HepG2 (cell line): ENCODE measurements around the gene DTYMK. TPM values are rescaled to one million over a fixed set of nuclear protein-coding genes. Genes with fewer than 3 reads are reported as not detected.

Source experiments
- BRD4 ChIP-seq: sonication (generic); formaldehyde crosslinking; IDR thresholded peaks from 2 replicates; pipeline ENCODE4 v1.4.0; 2020; ENCODE audit warnings: missing genetic modification reagents
- EP300 ChIP-seq, 3 experiments: sonication (generic) in 1 of 3; formaldehyde crosslinking in 1 of 3; IDR thresholded peaks; 2 replicates each; pipeline versions ENCODE4 v1.5.1 to v1.6.1; 2011 to 2020; ENCODE audit warnings: low read depth in 2 of 3, low read length in 2 of 3, borderline replicate concordance in 1 of 3, improper control_type of control experiment in 1 of 3, mild to moderate bottlenecking in 1 of 3, missing genetic modification reagents in 1 of 3, moderate library complexity in 1 of 3
- FOXK1 ChIP-seq: sonication (generic); formaldehyde crosslinking; IDR thresholded peaks from 2 replicates; pipeline ENCODE4 v1.4.0; 2020; ENCODE audit warnings: low read depth, missing genetic modification reagents, borderline replicate concordance
- FOXO1 ChIP-seq: sonication (generic); formaldehyde crosslinking; IDR thresholded peaks from 2 replicates; pipeline ENCODE4 v1.4.0; 2020; ENCODE audit warnings: missing genetic modification reagents
- HDAC2 ChIP-seq: sonication (generic); formaldehyde crosslinking; IDR thresholded peaks from 2 replicates; pipeline ENCODE4 v1.4.0; 2020; ENCODE audit warnings: missing genetic modification reagents
- JDP2 ChIP-seq: sonication (generic); formaldehyde crosslinking; IDR thresholded peaks from 2 replicates; pipeline ENCODE4 v1.8.1; 2022; ENCODE audit warnings: missing genetic modification reagents, borderline replicate concordance
- KLF15 ChIP-seq: sonication (generic); formaldehyde crosslinking; IDR thresholded peaks from 2 replicates; pipeline ENCODE4 v1.8.1; 2023; ENCODE audit warnings: borderline replicate concordance, mild to moderate bottlenecking, inconsistent platforms, missing genetic modification reagents, mixed read lengths
- NFYB ChIP-seq: sonication (generic); formaldehyde crosslinking; IDR thresholded peaks from 2 replicates; pipeline ENCODE4 v1.4.0; 2020; ENCODE audit warnings: missing genetic modification reagents
- PHF5A ChIP-seq: IDR thresholded peaks from one replicate; pipeline ENCODE4 v1.6.1; 2018; ENCODE audit warnings: low read depth, missing genetic modification reagents; ENCODE audit not compliant: unreplicated experiment
- RFXANK ChIP-seq: IDR thresholded peaks from 2 replicates; pipeline ENCODE4 v1.6.1; 2016
- SKIL ChIP-seq: sonication (generic); formaldehyde crosslinking; IDR thresholded peaks from 2 replicates; pipeline ENCODE4 v1.8.0; 2022; ENCODE audit warnings: missing genetic modification reagents, mild to moderate bottlenecking, moderate library complexity, borderline replicate concordance
- SMARCE1 ChIP-seq: fragments of 450-650 bp; IDR thresholded peaks from 2 replicates; pipeline ENCODE4 v1.6.1; 2017; ENCODE audit warnings: borderline replicate concordance
- TEF ChIP-seq: sonication (generic); formaldehyde crosslinking; IDR thresholded peaks from 2 replicates; pipeline ENCODE4 v1.5.0; 2020; ENCODE audit warnings: missing genetic modification reagents
- ZBTB34 ChIP-seq: sonication (generic); formaldehyde crosslinking; IDR thresholded peaks from 2 replicates; pipeline ENCODE4 v1.8.0; 2022; ENCODE audit warnings: mild to moderate bottlenecking, missing genetic modification reagents
- ZFP82 ChIP-seq: sonication (generic); formaldehyde crosslinking; IDR thresholded peaks from 2 replicates; pipeline ENCODE4 v1.5.1; 2020; ENCODE audit warnings: mild to moderate bottlenecking, missing genetic modification reagents, borderline replicate concordance
- ZNF280B ChIP-seq: sonication (generic); formaldehyde crosslinking; IDR thresholded peaks from 2 replicates; pipeline ENCODE4 v1.5.0; 2020; ENCODE audit warnings: missing genetic modification reagents, mild to moderate bottlenecking, borderline replicate concordance
- ZNF510 ChIP-seq: sonication (generic); formaldehyde crosslinking; IDR thresholded peaks from 2 replicates; pipeline ENCODE4 v1.4.0; 2020; ENCODE audit warnings: low read depth, mild to moderate bottlenecking, missing genetic modification reagents
- ZNF556 ChIP-seq: sonication (generic); formaldehyde crosslinking; IDR thresholded peaks from 2 replicates; pipeline ENCODE4 v1.4.0; 2020; ENCODE audit warnings: mild to moderate bottlenecking, missing genetic modification reagents, borderline replicate concordance
- ZNF558 ChIP-seq: sonication (generic); formaldehyde crosslinking; IDR thresholded peaks from 2 replicates; pipeline ENCODE4 v1.9.0; 2022; ENCODE audit warnings: mild to moderate bottlenecking, missing genetic modification reagents, borderline replicate concordance
- ZNF709 ChIP-seq: sonication (generic); formaldehyde crosslinking; IDR thresholded peaks from 2 replicates; pipeline ENCODE4 v1.5.0; 2020; ENCODE audit warnings: mild to moderate bottlenecking, missing genetic modification reagents
- polyA plus RNA-seq, 8 experiments: library from polyadenylated mRNA; depleted of rRNA in 3 of 8; stranded (reverse) in 7 of 8; unstranded in 1 of 8; fragments of >200 nt; fragmentation: Illumina TruSeq in 4 of 8; extraction: Trizol in 4 of 8; gene quantifications; 2 replicates each; pipeline versions ENCODE4 v1.2.1 to v1.2.3, GENCODE V29; 2011 to 2016; ENCODE audit warnings: low read depth in 4 of 8, missing spikeins in 1 of 8, mixed read lengths in 1 of 8; ENCODE audit not compliant: insufficient read depth in 1 of 8
- total RNA-seq, 5 experiments: library from RNA; depleted of rRNA; stranded (reverse); fragments of >200 nt; fragmentation: Illumina TruSeq; extraction: Trizol; gene quantifications; 2 replicates each; pipeline ENCODE4 v1.2.3, GENCODE V29; 2016; ENCODE audit warnings: low read depth in 1 of 5
- TF ChIP-seq, protein P1 (sequence below): IDR thresholded peaks from 2 replicates; pipeline ENCODE4 v1.6.1; 2016; ENCODE audit warnings: missing compliant biosample characterization, missing genetic modification reagents, borderline replicate concordance

Gene DTYMK
- total and polyA plus RNA-seq, 2 of the 13 experiments (the other 11 are each of a cell fraction or from before 2014, with no cell fraction given) = 57.5 to 134 TPM

GRCh38 chr2:241686650-241687425, at the start of gene DTYMK (continued):
- TF ChIP-seq, protein P1, sequence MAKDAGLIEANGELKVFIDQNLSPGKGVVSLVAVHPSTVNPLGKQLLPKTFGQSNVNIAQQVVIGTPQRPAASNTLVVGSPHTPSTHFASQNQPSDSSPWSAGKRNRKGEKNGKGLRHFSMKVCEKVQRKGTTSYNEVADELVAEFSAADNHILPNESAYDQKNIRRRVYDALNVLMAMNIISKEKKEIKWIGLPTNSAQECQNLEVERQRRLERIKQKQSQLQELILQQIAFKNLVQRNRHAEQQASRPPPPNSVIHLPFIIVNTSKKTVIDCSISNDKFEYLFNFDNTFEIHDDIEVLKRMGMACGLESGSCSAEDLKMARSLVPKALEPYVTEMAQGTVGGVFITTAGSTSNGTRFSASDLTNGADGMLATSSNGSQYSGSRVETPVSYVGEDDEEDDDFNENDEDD (CRISPR knock-in tag) = peak; percentile 97
- TF ChIP-seq ZBTB34 (CRISPR knock-in tag) (no peak; the same call in 1 of the 2 replicates), ZFP82 (CRISPR knock-in tag) (peak; percentile 76; the same call in 1 of the 2 replicates), SMARCE1 (no peak), SKIL (CRISPR knock-in tag) (peak; percentile 69), HDAC2 (CRISPR knock-in tag) (peak; percentile 70), BRD4 (CRISPR knock-in tag) (peak; percentile 59; the same call in 1 of the 2 replicates), RFXANK (no peak), EP300 (IDR thresholded peaks at IDR 0.05; ENCODE audit: low read depth in 2 of 2, low read length in 2 of 2) (0 out of 4 replicates have a peak, but pooled peaks of 1 of the 2 experiments have one; percentile 34), EP300 (CRISPR knock-in tag; IDR thresholded peaks at IDR 0.05; ENCODE audit: borderline replicate concordance) (no peak; the same call in 1 of the 2 replicates), NFYB (peak; percentile 93), ZNF510 (CRISPR knock-in tag) (0 out of 2 replicates have a peak, but pooled peaks have one; percentile 26), PHF5A (CRISPR knock-in tag) (no peak), TEF (CRISPR knock-in tag) (peak; percentile 72; the same call in 1 of the 2 replicates), JDP2 (CRISPR knock-in tag) (peak; percentile 81; the same call in 1 of the 2 replicates), ZNF280B (CRISPR knock-in tag) (peak; percentile 75), FOXO1 (peak; percentile 22; the same call in 1 of the 2 replicates), ZNF556 (CRISPR knock-in tag) (peak; percentile 68), ZNF558 (CRISPR knock-in tag) (peak; percentile 94; the same call in 1 of the 2 replicates), KLF15 (CRISPR knock-in tag) (peak; percentile 67; the same call in 1 of the 2 replicates), ZNF709 (CRISPR knock-in tag) (peak; percentile 73; the same call in 1 of the 2 replicates), FOXK1 (CRISPR knock-in tag) (peak; percentile 64; the same call in 1 of the 2 replicates)
